ENCODE data around the gene SPI1.

The SPI1 gene

GRCh38 chr11:47356129-47356997, 22.0 kb downstream of the SPI1 start:
- Histone ChIP-seq H3K9ac (ENCODE audit: low read length in 2 of 2) (no peak overlapping the region), H3K27ac (ENCODE audit: low read length) (no peak overlapping the region), H3K36me3 (ENCODE audit: control insufficient read depth in 2 of 2, insufficient read depth in 2 of 2, low read length in 2 of 2) (peaks cover 2 to 7% of the 10 kb centered on the region in 2 donors), H3K4me3 (ENCODE audit: low read length in 2 of 2) (no peak overlapping the region), H3K4me1 (ENCODE audit: control insufficient read depth, insufficient read depth, low read length) (peaks cover 13% of the 10 kb centered on the region), H3K27me3 (ENCODE audit: control insufficient read depth in 1 of 2, insufficient read depth in 2 of 2, low read length in 2 of 2) (no peaks in the 10 kb centered on the region), H3K9me3 (ENCODE audit: control insufficient read depth in 2 of 2, low read length in 2 of 2) (no peaks in the 10 kb centered on the region)

- Histone ChIP-seq H3K9ac (ENCODE audit: low read length in 2 of 2) (peak overlapping the region; percentile 21 to 62), H3K4me1 (ENCODE audit: control insufficient read depth, insufficient read depth, low read length) (peaks cover 13% of the 10 kb centered on the region), H3K27me3 (ENCODE audit: control insufficient read depth in 1 of 2, insufficient read depth in 2 of 2, low read length in 2 of 2) (no peaks in the 10 kb centered on the region), H3K9me3 (ENCODE audit: control insufficient read depth in 2 of 2, low read length in 2 of 2) (no peaks in the 10 kb centered on the region), H3K36me3 (ENCODE audit: control insufficient read depth in 2 of 2, insufficient read depth in 2 of 2, low read length in 2 of 2) (peaks cover 2 to 7% of the 10 kb centered on the region in 2 donors), H3K27ac (ENCODE audit: low read length) (peak overlapping the region; percentile 6), H3K4me3 (ENCODE audit: low read length in 2 of 2) (peak overlapping the region; percentile 54 to 73)
These were observed 22.8 kb downstream of the SPI1 start for GRCh38 chr11:47355283-47356128.

GRCh38 chr11:47354913-47355282, 23.4 kb downstream of the SPI1 start:
- H3K36me3 ChIP-seq (ENCODE audit: control insufficient read depth in 2 of 2, insufficient read depth in 2 of 2, low read length in 2 of 2), result peaks cover 2 to 7% of the 10 kb centered on the region in 2 donors
- H3K27ac ChIP-seq (ENCODE audit: low read length), result peak overlapping the region; percentile 6
- H3K4me3 ChIP-seq (ENCODE audit: low read length in 2 of 2), result peak overlapping the region; percentile 54 to 73
- H3K9me3 ChIP-seq (ENCODE audit: control insufficient read depth in 2 of 2, low read length in 2 of 2), result no peaks in the 10 kb centered on the region
- no peaks in the 10 kb centered on the region for H3K27me3 ChIP-seq (ENCODE audit: control insufficient read depth in 1 of 2, insufficient read depth in 2 of 2, low read length in 2 of 2)
- peaks cover 13% of the 10 kb centered on the region for H3K4me1 ChIP-seq (ENCODE audit: control insufficient read depth, insufficient read depth, low read length)
- peak overlapping the region; percentile 29 to 62 for H3K9ac ChIP-seq (ENCODE audit: low read length in 2 of 2)

GRCh38 chr11:47353978-47354774, 24.2 kb downstream of the SPI1 start:
- no peak overlapping the region for H3K27ac ChIP-seq (ENCODE audit: low read length)

GRCh38 chr11:47352556-47352955, 25.8 kb downstream of the SPI1 start, which contains the start of gene MYBPC3:
TSS of gene MYBPC3 (minus strand) at chr11:47352702. CDS start at chr11:47352647, 55 bp downstream.
- H3K27ac ChIP-seq (ENCODE audit: low read length), result no peak within 1 kb of the TSS
- no peak within 1 kb of the TSS for H3K9ac ChIP-seq (ENCODE audit: low read length in 2 of 2)
- no peaks in the 10 kb centered on the region for H3K9me3 ChIP-seq (ENCODE audit: control insufficient read depth in 2 of 2, low read length in 2 of 2)
- H3K4me1 ChIP-seq (ENCODE audit: control insufficient read depth, insufficient read depth, low read length), result peaks cover 13% of the 10 kb centered on the region
- no peak within 1 kb of the TSS for H3K4me3 ChIP-seq (ENCODE audit: low read length in 2 of 2)
- H3K27me3 ChIP-seq (ENCODE audit: control insufficient read depth in 1 of 2, insufficient read depth in 2 of 2, low read length in 2 of 2), result no peaks in the 10 kb centered on the region
- no peaks in the 10 kb centered on the region for H3K36me3 ChIP-seq (ENCODE audit: control insufficient read depth in 2 of 2, insufficient read depth in 2 of 2, low read length in 2 of 2)

More at GRCh38 chr11:47353978-47354774, 24.2 kb downstream of the SPI1 start:
- H3K4me1 ChIP-seq (ENCODE audit: control insufficient read depth, insufficient read depth, low read length), result peaks cover 13% of the 10 kb centered on the region
- no peaks in the 10 kb centered on the region for H3K9me3 ChIP-seq (ENCODE audit: control insufficient read depth in 2 of 2, low read length in 2 of 2)
- peak overlapping the region; percentile 54 to 73 for H3K4me3 ChIP-seq (ENCODE audit: low read length in 2 of 2)
- H3K27me3 ChIP-seq (ENCODE audit: control insufficient read depth in 1 of 2, insufficient read depth in 2 of 2, low read length in 2 of 2), result no peaks in the 10 kb centered on the region
- H3K9ac ChIP-seq (ENCODE audit: low read length in 2 of 2), result peak overlapping the region; percentile 29 to 62
- H3K36me3 ChIP-seq (ENCODE audit: control insufficient read depth in 2 of 2, insufficient read depth in 2 of 2, low read length in 2 of 2), result peaks cover 2 to 7% of the 10 kb centered on the region in 2 donors

- Histone ChIP-seq H3K4me1 (ENCODE audit: control insufficient read depth, insufficient read depth, low read length) (peaks cover 13% of the 10 kb centered on the region), H3K27me3 (ENCODE audit: control insufficient read depth in 1 of 2, insufficient read depth in 2 of 2, low read length in 2 of 2) (no peaks in the 10 kb centered on the region), H3K27ac (ENCODE audit: low read length) (no peak overlapping the region), H3K9me3 (ENCODE audit: control insufficient read depth in 2 of 2, low read length in 2 of 2) (no peaks in the 10 kb centered on the region), H3K36me3 (ENCODE audit: control insufficient read depth in 2 of 2, insufficient read depth in 2 of 2, low read length in 2 of 2) (no peaks in the 10 kb centered on the region), H3K4me3 (ENCODE audit: low read length in 2 of 2) (no peak overlapping the region), H3K9ac (ENCODE audit: low read length in 2 of 2) (no peak overlapping the region)
These were observed 26.9 kb downstream of the SPI1 start for GRCh38 chr11:47351156-47352126.

GRCh38 chr11:47350315-47350714, 28.0 kb downstream of the SPI1 start:
- Histone ChIP-seq H3K9ac (ENCODE audit: low read length in 2 of 2) (no peak overlapping the region), H3K27ac (ENCODE audit: low read length) (no peak overlapping the region), H3K36me3 (ENCODE audit: control insufficient read depth in 2 of 2, insufficient read depth in 2 of 2, low read length in 2 of 2) (no peaks in the 10 kb centered on the region)

GRCh38 chr11:47349521-47350095, 28.7 kb downstream of the SPI1 start:
- Histone ChIP-seq H3K36me3 (ENCODE audit: control insufficient read depth in 2 of 2, insufficient read depth in 2 of 2, low read length in 2 of 2) (no peaks in the 10 kb centered on the region), H3K9me3 (ENCODE audit: control insufficient read depth in 2 of 2, low read length in 2 of 2) (no peaks in the 10 kb centered on the region), H3K4me1 (ENCODE audit: control insufficient read depth, insufficient read depth, low read length) (peaks cover 2% of the 10 kb centered on the region), H3K27me3 (ENCODE audit: control insufficient read depth in 1 of 2, insufficient read depth in 2 of 2, low read length in 2 of 2) (no peaks in the 10 kb centered on the region), H3K4me3 (ENCODE audit: low read length in 2 of 2) (no peak overlapping the region), H3K27ac (ENCODE audit: low read length) (no peak overlapping the region), H3K9ac (ENCODE audit: low read length in 2 of 2) (no peak overlapping the region)

More at GRCh38 chr11:47350315-47350714, 28.0 kb downstream of the SPI1 start:
- Histone ChIP-seq H3K4me1 (ENCODE audit: control insufficient read depth, insufficient read depth, low read length) (peaks cover 6% of the 10 kb centered on the region), H3K27me3 (ENCODE audit: control insufficient read depth in 1 of 2, insufficient read depth in 2 of 2, low read length in 2 of 2) (no peaks in the 10 kb centered on the region), H3K4me3 (ENCODE audit: low read length in 2 of 2) (no peak overlapping the region), H3K9me3 (ENCODE audit: control insufficient read depth in 2 of 2, low read length in 2 of 2) (no peaks in the 10 kb centered on the region)

GRCh38 chr11:47348859-47349258, 29.5 kb downstream of the SPI1 start:
- no peak overlapping the region for H3K4me3 ChIP-seq (ENCODE audit: low read length in 2 of 2)
- no peaks in the 10 kb centered on the region for H3K4me1 ChIP-seq (ENCODE audit: control insufficient read depth, insufficient read depth, low read length)
- no peak overlapping the region for H3K27ac ChIP-seq (ENCODE audit: low read length)
- no peak overlapping the region for H3K9ac ChIP-seq (ENCODE audit: low read length in 2 of 2)
- H3K9me3 ChIP-seq (ENCODE audit: control insufficient read depth in 2 of 2, low read length in 2 of 2), result no peaks in the 10 kb centered on the region
- H3K36me3 ChIP-seq (ENCODE audit: control insufficient read depth in 2 of 2, insufficient read depth in 2 of 2, low read length in 2 of 2), result no peaks in the 10 kb centered on the region
- no peaks in the 10 kb centered on the region for H3K27me3 ChIP-seq (ENCODE audit: control insufficient read depth in 1 of 2, insufficient read depth in 2 of 2, low read length in 2 of 2)
